ENCODE data around the gene SEL1L2. TPM values are rescaled to one million over a fixed set of nuclear protein-coding genes. Genes with fewer than 3 reads are reported as not detected.

The SEL1L2 gene
- total and polyA plus RNA-seq, 7 donors, result 0.16 to 3.3 TPM; not detected in 5

DNA sequence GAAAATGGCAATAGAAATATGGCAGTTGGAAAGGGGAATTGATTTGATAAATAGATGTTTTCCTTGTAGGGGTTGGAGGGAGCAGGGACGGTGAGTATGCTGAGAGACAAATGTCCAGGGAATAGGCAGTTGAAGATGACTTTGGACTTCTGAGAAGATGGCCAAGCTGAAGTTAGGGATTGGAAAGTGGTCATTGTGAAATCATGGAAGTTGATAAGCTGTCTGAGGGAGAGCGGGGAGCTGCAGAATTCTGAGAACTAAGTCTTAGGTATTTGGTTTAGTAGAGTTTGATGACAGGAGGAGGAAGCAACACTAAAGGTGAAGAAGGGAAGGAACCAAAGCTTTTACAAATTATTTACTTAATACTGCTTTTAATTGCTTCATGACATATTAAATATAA is 190.4 kb downstream of the SEL1L2 start:
- H3K4me3 ChIP-seq, result no peak overlapping the region
- WGBS, 2 donors, result 92 to 93% methylated on average over 2 of the region's 2 CpGs
- intact Hi-C loops (cut with DNase I), result no loop called here
- TF ChIP-seq EP300 (IDR thresholded peaks at IDR 0.05), result no peak
- no peak for TF ChIP-seq POLR2AphosphoS5 (IDR thresholded peaks at IDR 0.05)
- no peak for TF ChIP-seq POLR2A (IDR thresholded peaks at IDR 0.05)
- TF ChIP-seq, protein P1, sequence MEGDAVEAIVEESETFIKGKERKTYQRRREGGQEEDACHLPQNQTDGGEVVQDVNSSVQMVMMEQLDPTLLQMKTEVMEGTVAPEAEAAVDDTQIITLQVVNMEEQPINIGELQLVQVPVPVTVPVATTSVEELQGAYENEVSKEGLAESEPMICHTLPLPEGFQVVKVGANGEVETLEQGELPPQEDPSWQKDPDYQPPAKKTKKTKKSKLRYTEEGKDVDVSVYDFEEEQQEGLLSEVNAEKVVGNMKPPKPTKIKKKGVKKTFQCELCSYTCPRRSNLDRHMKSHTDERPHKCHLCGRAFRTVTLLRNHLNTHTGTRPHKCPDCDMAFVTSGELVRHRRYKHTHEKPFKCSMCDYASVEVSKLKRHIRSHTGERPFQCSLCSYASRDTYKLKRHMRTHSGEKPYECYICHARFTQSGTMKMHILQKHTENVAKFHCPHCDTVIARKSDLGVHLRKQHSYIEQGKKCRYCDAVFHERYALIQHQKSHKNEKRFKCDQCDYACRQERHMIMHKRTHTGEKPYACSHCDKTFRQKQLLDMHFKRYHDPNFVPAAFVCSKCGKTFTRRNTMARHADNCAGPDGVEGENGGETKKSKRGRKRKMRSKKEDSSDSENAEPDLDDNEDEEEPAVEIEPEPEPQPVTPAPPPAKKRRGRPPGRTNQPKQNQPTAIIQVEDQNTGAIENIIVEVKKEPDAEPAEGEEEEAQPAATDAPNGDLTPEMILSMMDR (IDR thresholded peaks at IDR 0.05), result no peak
- peaks cover 0 to 24% (median 21%) of the 10 kb centered on the region in 4 donors for H3K4me1 ChIP-seq
- no peaks in the 10 kb centered on the region for H3K27me3 ChIP-seq
- H3K9me3 ChIP-seq, result no peaks in the 10 kb centered on the region
- H3K36me3 ChIP-seq, result peaks cover 12 to 86% (median 38%) of the 10 kb centered on the region in 4 donors
- no peak for DNase-seq
- H3K27ac ChIP-seq, result peak overlapping the region; percentile 41 to 67 (median 54)

Small RNA genes within 50 kb of the gene (small RNA-seq; reads per million reads assigned to genes)
- gene RNU6-278P (0 reads per million in 3 donors), gene RPS3P1 (0 reads per million in 3 donors)

Other genes with a start within 250 kb of the SEL1L2 start
- gene ESF1, start 205.7 kb downstream of the SEL1L2 start, total RNA-seq, result 10 to 100 TPM; 14.0 to 20.5 (median 16.0) TPM
- 10 to 100 TPM in 1 of 3 donors, 1 to 10 TPM in 2; 7.2 to 11.3 (median 8.0) TPM for gene ESF1, start 205.7 kb downstream of the SEL1L2 start, polyA plus RNA-seq
- 10 to 100 TPM; 17.4 to 21.7 (median 18.5) TPM for gene NDUFAF5, start 205.6 kb downstream of the SEL1L2 start, total RNA-seq
- 10 to 100 TPM; 18.5 to 28.2 (median 26.4) TPM for gene NDUFAF5, start 205.6 kb downstream of the SEL1L2 start, polyA plus RNA-seq
- gene MACROD2, start 4.9 kb upstream of the SEL1L2 start, total RNA-seq, result 10 to 100 TPM in 1 of 4 donors, 1 to 10 TPM in 3; 5.8 to 22.4 (median 8.9) TPM
- gene MACROD2, start 4.9 kb upstream of the SEL1L2 start, polyA plus RNA-seq, result 1 to 10 TPM; 1.2 to 1.7 (median 1.2) TPM

Measured in sigmoid colon (tissue), 7 donors.